Neuronal stem cell (in vitro differentiated cells): ENCODE data around the gene GRPR.
"Not testable (repeated sequence)": the region's sequence is repeated elsewhere in the genome, so short reads cannot be mapped to it uniquely, and the experiment has no call there.

Source experiments
- DNase-seq: peaks from one replicate; pipeline ENCODE4 v3.0.0-alpha.2; 2013; ENCODE audit warnings: low spot score
- H2AFZ ChIP-seq: one replicate; pipeline ENCODE4 v1.6.1; 2013; ENCODE audit warnings: mild to moderate bottlenecking, low read length, inconsistent platforms
- H2AK5ac ChIP-seq: 2 replicates; pipeline ENCODE4 v1.6.1; 2013; ENCODE audit warnings: low read depth, mild to moderate bottlenecking, inconsistent platforms, low read length, moderate library complexity, mixed read lengths
- H2BK120ac ChIP-seq: 2 replicates; pipeline ENCODE4 v1.6.1; 2013; ENCODE audit warnings: low read depth, mild to moderate bottlenecking, inconsistent platforms, low read length, moderate library complexity, mixed read lengths
- H2BK12ac ChIP-seq: one replicate; pipeline ENCODE4 v1.6.1; 2013; ENCODE audit warnings: low read length, inconsistent platforms
- H2BK15ac ChIP-seq: 2 replicates; pipeline ENCODE4 v1.6.1; 2013; ENCODE audit warnings: mild to moderate bottlenecking, low read length, inconsistent platforms, mixed read lengths
- H2BK5ac ChIP-seq: one replicate; pipeline ENCODE4 v1.6.1; 2013; ENCODE audit warnings: inconsistent platforms, mild to moderate bottlenecking, low read length, moderate library complexity
- H3K14ac ChIP-seq: one replicate; pipeline ENCODE4 v1.6.1; 2013; ENCODE audit warnings: low read length, inconsistent platforms
- H3K18ac ChIP-seq: 2 replicates; pipeline ENCODE4 v1.6.1; 2013; ENCODE audit warnings: low read length, inconsistent platforms
- H3K23ac ChIP-seq: 2 replicates; pipeline ENCODE4 v1.6.1; 2013; ENCODE audit warnings: low read depth, mild to moderate bottlenecking, mixed read lengths, low read length, inconsistent platforms; ENCODE audit not compliant: poor library complexity
- H3K27ac ChIP-seq: replicated peaks from 3 replicates; pipeline ENCODE4 v1.5.1; 2013; ENCODE audit warnings: low read length, inconsistent platforms
- H3K27me3 ChIP-seq, 3 experiments: 2 replicates each; pipeline ENCODE4 v1.6.1; 2013; ENCODE audit warnings: low read length in 3 of 3, mild to moderate bottlenecking in 2 of 3, inconsistent platforms in 1 of 3, low read depth in 1 of 3, mixed read lengths in 1 of 3, moderate library complexity in 1 of 3; ENCODE audit not compliant: control insufficient read depth in 3 of 3, insufficient read depth in 3 of 3
- H3K36me3 ChIP-seq, 2 donors: replicated peaks in 1 of 2; 2 replicates each; pipeline ENCODE4 v1.6.1; 2013; ENCODE audit warnings: low read length in 2 of 2; ENCODE audit not compliant: control insufficient read depth in 2 of 2, insufficient read depth in 2 of 2
- H3K4ac ChIP-seq: 2 replicates; pipeline ENCODE4 v1.6.1; 2013; ENCODE audit warnings: inconsistent platforms, mild to moderate bottlenecking, low read length, moderate library complexity
- H3K4me1 ChIP-seq, 2 donors: 1 replicate in 1 of 2; 2 replicates in 1 of 2; pipeline ENCODE4 v1.6.1; 2013; ENCODE audit warnings: low read length in 2 of 2, low read depth in 1 of 2; ENCODE audit not compliant: control insufficient read depth in 2 of 2, insufficient read depth in 1 of 2
- H3K4me2 ChIP-seq: one replicate; pipeline ENCODE4 v1.6.1; 2013; ENCODE audit warnings: mild to moderate bottlenecking, low read length, inconsistent platforms; ENCODE audit not compliant: insufficient read depth, poor library complexity, severe bottlenecking
- H3K4me3 ChIP-seq, 2 donors: 2 replicates each; pipeline ENCODE4 v1.5.1; 2013; ENCODE audit warnings: low read length in 2 of 2, mild to moderate bottlenecking in 2 of 2, inconsistent platforms in 1 of 2, moderate library complexity in 1 of 2
- H3K79me1 ChIP-seq: one replicate; pipeline ENCODE4 v1.6.1; 2013; ENCODE audit warnings: low read depth, mild to moderate bottlenecking, inconsistent platforms, low read length, moderate library complexity
- H3K9ac ChIP-seq: one replicate; pipeline ENCODE4 v1.6.1; 2013; ENCODE audit warnings: mild to moderate bottlenecking, low read depth, low read length, inconsistent platforms; ENCODE audit not compliant: poor library complexity
- H3K9me3 ChIP-seq, 2 donors: replicated peaks in 1 of 2; 2 replicates each; pipeline versions ENCODE3 to v1.6.1; 2013; ENCODE audit warnings: low read length in 2 of 2, mild to moderate bottlenecking in 2 of 2, inconsistent platforms in 1 of 2, low read depth in 1 of 2, mixed read lengths in 1 of 2, moderate library complexity in 1 of 2; ENCODE audit not compliant: control insufficient read depth in 2 of 2, insufficient read depth in 1 of 2
- H4K8ac ChIP-seq: one replicate; pipeline ENCODE4 v1.6.1; 2013; ENCODE audit warnings: low read depth, mild to moderate bottlenecking, inconsistent platforms, low read length, moderate library complexity
- H4K91ac ChIP-seq: one replicate; pipeline ENCODE4 v1.6.1; 2013; ENCODE audit warnings: low read length, low read depth, mild to moderate bottlenecking, inconsistent platforms; ENCODE audit not compliant: poor library complexity
- WGBS, 2 donors: extraction: QIAGEN DNeasy Blood & Tissue Kit; methylation state at CpG; one replicate each; pipeline ENCODE4 v1.1.7; 2013; ENCODE audit warnings: missing lambda C conversion rate in 2 of 2, mixed read lengths in 1 of 2; ENCODE audit not compliant: insufficient read length in 2 of 2, insufficient replicate concordance in 1 of 2; ENCODE audit errors: extremely low coverage in 2 of 2; 5-methylcytosine and 5-hydroxymethylcytosine counted together

The GRPR gene

DNA sequence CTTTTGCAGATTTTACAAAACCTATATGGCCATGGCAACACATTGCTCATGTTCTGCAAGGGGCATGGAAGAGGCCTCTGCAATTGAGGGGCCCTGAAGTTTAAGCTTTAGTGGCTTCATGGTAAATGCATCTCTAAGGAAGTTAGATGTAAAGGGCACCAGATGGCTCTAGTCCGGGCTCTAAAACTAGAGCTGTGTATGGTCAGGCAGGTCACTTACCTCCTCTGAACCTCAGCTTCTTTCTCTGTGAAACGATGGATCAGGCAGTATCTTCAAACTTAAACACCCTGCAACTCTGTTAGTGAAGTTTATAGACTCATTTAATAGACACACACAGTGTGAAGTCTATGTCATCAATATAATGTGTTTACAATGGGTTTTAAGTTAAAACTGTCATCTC is 53.9 kb downstream of the GRPR start:
- Histone ChIP-seq H2BK12ac (no peak overlapping the region), H3K27me3 (no peaks in the 10 kb centered on the region), H3K36me3 (no peaks in the 10 kb centered on the region), H3K4me1 (no peaks in the 10 kb centered on the region), H3K14ac (no peak overlapping the region), H4K91ac (no peak overlapping the region), H3K4ac (no peak overlapping the region), H2BK5ac (no peak overlapping the region), H3K79me1 (no peaks in the 10 kb centered on the region), H3K27ac (no peak overlapping the region), H3K18ac (no peak overlapping the region), H4K8ac (no peak overlapping the region), H3K9ac (no peak overlapping the region), H2BK120ac (no peak overlapping the region), H2AFZ (no peak overlapping the region), H3K23ac (no peak overlapping the region), H3K4me3 (no peak overlapping the region), H2AK5ac (no peak overlapping the region), H3K9me3 (no peaks in the 10 kb centered on the region), H2BK15ac (no peak overlapping the region), H3K4me2 (no peak overlapping the region)
- DNase-seq: no peak
- no CpG with 5 or more reads among the region's 2 CpGs for WGBS, 2 donors

DNA sequence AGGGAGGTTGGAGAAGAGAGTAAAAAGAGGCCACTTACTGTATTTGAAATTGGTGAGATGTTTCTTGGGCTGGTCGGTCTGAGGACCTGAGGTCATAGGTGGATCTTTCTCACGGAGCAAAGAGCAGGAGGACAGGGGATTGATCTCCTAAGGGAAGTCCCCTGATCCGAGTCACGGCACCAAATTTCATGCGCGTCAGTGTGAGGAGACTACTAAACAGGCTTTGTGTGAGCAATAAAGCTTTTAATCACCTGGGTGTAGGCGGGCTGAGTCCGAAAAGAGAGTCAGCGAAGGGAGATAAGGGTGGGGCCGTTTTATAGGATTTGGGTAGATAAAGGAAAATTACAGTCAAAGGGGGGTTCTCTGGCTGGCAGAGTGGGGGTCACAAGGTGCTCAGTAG is 60.5 kb downstream of the GRPR start:
- H2BK5ac ChIP-seq, H3K9ac ChIP-seq, H4K8ac ChIP-seq, H3K14ac ChIP-seq, H3K18ac ChIP-seq, H2BK15ac ChIP-seq, H4K91ac ChIP-seq, H3K23ac ChIP-seq, H3K36me3 ChIP-seq, H3K4me2 ChIP-seq, H3K4me3 ChIP-seq, H3K4me1 ChIP-seq, H2BK12ac ChIP-seq, H2BK120ac ChIP-seq, H3K4ac ChIP-seq, H3K79me1 ChIP-seq, H2AFZ ChIP-seq, DNase-seq, H3K9me3 ChIP-seq, H2AK5ac ChIP-seq, H3K27ac ChIP-seq: not testable (repeated sequence)
- WGBS, 2 donors: no CpG with 5 or more reads among the region's 10 CpGs
- peaks cover 0 to 12% (median 0%) of the 10 kb centered on the region in 3 experiments for H3K27me3 ChIP-seq

DNA sequence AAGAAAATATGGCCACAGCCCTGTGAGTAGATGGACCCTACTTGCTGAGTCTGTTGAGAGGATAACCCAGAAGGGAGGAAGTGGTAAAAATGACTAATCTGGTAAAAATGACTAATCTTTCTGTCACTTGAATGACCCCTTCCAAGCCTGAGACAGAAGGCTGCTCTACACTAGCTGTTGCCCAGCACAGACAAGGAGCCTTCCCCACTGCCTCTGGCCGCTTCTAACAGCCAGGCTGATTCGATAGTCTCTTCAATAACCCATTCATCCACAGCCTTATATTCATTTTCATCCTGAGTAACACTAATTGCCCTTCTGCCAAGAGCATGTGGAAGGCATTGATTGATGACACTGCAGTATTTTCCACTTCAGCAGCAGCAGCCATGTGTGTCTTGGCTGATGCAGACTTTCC is 62.4 kb downstream of the GRPR start:
- H3K27me3 ChIP-seq: peaks cover 0 to 12% (median 0%) of the 10 kb centered on the region in 3 experiments
- no peak overlapping the region for H2BK15ac ChIP-seq
- no peaks in the 10 kb centered on the region for H3K79me1 ChIP-seq
- H3K4me2 ChIP-seq: no peak overlapping the region
- no peak overlapping the region for H2AFZ ChIP-seq
- no peak overlapping the region for H4K8ac ChIP-seq
- H3K14ac ChIP-seq: no peak overlapping the region
- H3K4me1 ChIP-seq: no peaks in the 10 kb centered on the region
- no peak overlapping the region for H3K27ac ChIP-seq
- no peak overlapping the region for H3K23ac ChIP-seq
- H2AK5ac ChIP-seq: no peak overlapping the region
- no peak overlapping the region for H2BK5ac ChIP-seq
- no peaks in the 10 kb centered on the region for H3K9me3 ChIP-seq
- H3K18ac ChIP-seq: no peak overlapping the region
- H3K9ac ChIP-seq: no peak overlapping the region
- H3K4me3 ChIP-seq: no peak overlapping the region
- H2BK12ac ChIP-seq: no peak overlapping the region
- H3K36me3 ChIP-seq: no peaks in the 10 kb centered on the region
- no peak overlapping the region for H4K91ac ChIP-seq
- H2BK120ac ChIP-seq: no peak overlapping the region
- no peak overlapping the region for H3K4ac ChIP-seq
- no CpG with 5 or more reads among the region's 2 CpGs for WGBS, 2 donors
- DNase-seq: no peak

DNA sequence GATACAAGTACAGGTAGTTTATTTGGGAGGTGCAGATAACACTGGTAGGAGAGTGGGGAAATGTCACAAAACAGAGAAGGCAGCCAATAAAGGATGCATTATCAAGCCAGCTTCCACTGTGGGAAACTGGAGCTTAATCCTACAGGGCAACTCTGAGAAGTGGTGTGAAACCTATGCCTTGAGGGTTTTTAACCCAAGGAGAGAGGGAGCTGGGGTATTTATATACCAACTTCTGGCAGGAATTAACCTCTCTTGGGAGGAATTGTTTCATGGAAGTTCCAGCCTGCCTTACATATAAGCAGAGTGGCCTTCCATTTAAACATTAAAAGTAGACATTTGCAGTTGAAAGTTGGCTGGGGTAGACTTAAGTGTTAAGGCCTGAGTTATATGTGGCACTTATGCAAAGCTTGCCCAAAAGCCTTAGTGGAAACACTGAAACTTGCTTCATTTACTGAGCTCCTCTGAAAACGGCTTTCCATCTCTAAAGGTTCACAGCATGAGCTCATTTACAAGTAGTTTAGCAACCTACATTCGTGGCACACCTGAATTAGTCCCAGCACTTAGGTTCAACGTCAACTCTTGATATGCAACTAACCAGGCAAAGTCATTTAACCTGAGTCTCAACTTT is 63.1 kb downstream of the GRPR start:
- Histone ChIP-seq H2BK12ac (no peak overlapping the region), H3K18ac (no peak overlapping the region), H4K91ac (no peak overlapping the region), H3K79me1 (no peaks in the 10 kb centered on the region), H3K27ac (no peak overlapping the region), H3K14ac (no peak overlapping the region), H3K4ac (no peak overlapping the region), H2AK5ac (no peak overlapping the region), H3K9me3 (no peaks in the 10 kb centered on the region), H3K4me3 (no peak overlapping the region), H2AFZ (no peak overlapping the region), H3K27me3 (peaks cover 0 to 12% (median 0%) of the 10 kb centered on the region in 3 experiments), H3K36me3 (no peaks in the 10 kb centered on the region), H3K23ac (no peak overlapping the region), H4K8ac (no peak overlapping the region), H2BK5ac (no peak overlapping the region), H3K4me1 (no peaks in the 10 kb centered on the region), H3K9ac (no peak overlapping the region), H2BK120ac (no peak overlapping the region), H3K4me2 (no peak overlapping the region), H2BK15ac (no peak overlapping the region)
- no CpG with 5 or more reads among the region's 3 CpGs for WGBS, 2 donors
- no peak for DNase-seq
